Parathyroid adenoma (tissue), 2 donors: ENCODE data around the gene CNTNAP2.

Source experiments
- H2AFZ ChIP-seq: fragments of 300-600 bp; sonication (generic); one replicate; pipeline ENCODE4 v1.7.0; 2017; ENCODE audit warnings: antibody characterized with exemption, mild to moderate bottlenecking
- H3K27ac ChIP-seq: fragments of 300-600 bp; sonication (generic); one replicate; pipeline ENCODE4 v1.7.0; 2017
- H3K27me3 ChIP-seq: fragments of 300-600 bp; sonication (generic); one replicate; pipeline ENCODE4 v1.7.0; 2017; ENCODE audit warnings: low read length; ENCODE audit not compliant: control insufficient read depth, insufficient read depth
- H3K36me3 ChIP-seq: fragments of 300-600 bp; sonication (generic); one replicate; pipeline ENCODE4 v1.7.0; 2017; ENCODE audit warnings: low read length; ENCODE audit not compliant: control insufficient read depth, insufficient read depth
- H3K4me1 ChIP-seq: fragments of 300-600 bp; sonication (generic); one replicate; pipeline ENCODE4 v1.7.0; 2017; ENCODE audit warnings: control low read depth
- H3K4me2 ChIP-seq: fragments of 300-600 bp; sonication (generic); one replicate; pipeline ENCODE4 v1.7.0; 2017; ENCODE audit warnings: low read length
- H3K4me3 ChIP-seq: fragments of 300-600 bp; sonication (generic); one replicate; pipeline ENCODE4 v1.7.0; 2017; ENCODE audit warnings: low read depth, low read length
- H3K79me2 ChIP-seq: fragments of 300-600 bp; sonication (generic); one replicate; pipeline ENCODE4 v1.7.0; 2017; ENCODE audit warnings: control low read depth
- H3K9ac ChIP-seq: fragments of 300-600 bp; sonication (generic); one replicate; pipeline ENCODE4 v1.7.0; 2017; ENCODE audit warnings: mild to moderate bottlenecking
- H3K9me3 ChIP-seq: fragments of 300-600 bp; sonication (generic); one replicate; pipeline ENCODE4 v1.7.0; 2017; ENCODE audit warnings: low read length; ENCODE audit not compliant: control insufficient read depth
- CTCF ChIP-seq: fragments of 300-600 bp; sonication (generic); IDR thresholded peaks from one replicate; pipeline ENCODE4 v1.7.0; 2017; ENCODE audit warnings: antibody characterized with exemption, mild to moderate bottlenecking
- donor health status: primary hyperparathyroidism.

Gene CNTNAP2

GRCh38 chr7:146116521-146117222 is at the start of gene CNTNAP2:
TSS of gene CNTNAP2 (plus strand) at chr7:146116801. CDS start at chr7:146116877, 76 bp downstream.
- no peaks in the 10 kb centered on the region for H3K79me2 ChIP-seq
- no peak within 1 kb of the TSS for H3K27ac ChIP-seq
- no peaks in the 10 kb centered on the region for H3K4me1 ChIP-seq
- H3K4me3 ChIP-seq, result peak within 1 kb of the TSS; percentile 52
- no peak within 1 kb of the TSS for H3K9ac ChIP-seq
- H3K36me3 ChIP-seq, result no peaks in the 10 kb centered on the region
- H3K27me3 ChIP-seq, result no peaks in the 10 kb centered on the region
- no peaks in the 10 kb centered on the region for H3K9me3 ChIP-seq
- no peak for TF ChIP-seq CTCF
- H3K4me2 ChIP-seq, result peak within 1 kb of the TSS; percentile 88
- H2AFZ ChIP-seq, result peak within 1 kb of the TSS; percentile 80

- Histone ChIP-seq H3K4me3 (no peak overlapping the region), H3K9me3 (no peaks in the 10 kb centered on the region), H2AFZ (no peak overlapping the region), H3K4me2 (no peak overlapping the region), H3K4me1 (no peaks in the 10 kb centered on the region), H3K27me3 (no peaks in the 10 kb centered on the region), H3K27ac (no peak overlapping the region), H3K36me3 (no peaks in the 10 kb centered on the region), H3K79me2 (no peaks in the 10 kb centered on the region), H3K9ac (no peak overlapping the region)
- no peak for TF ChIP-seq CTCF
Observed at GRCh38 chr7:146067880-146068279, 48.7 kb upstream of the CNTNAP2 start.

- no peak overlapping the region for H3K4me2 ChIP-seq
- no peaks in the 10 kb centered on the region for H3K9me3 ChIP-seq
- H3K9ac ChIP-seq, result no peak overlapping the region
- no peaks in the 10 kb centered on the region for H3K36me3 ChIP-seq
- no peaks in the 10 kb centered on the region for H3K4me1 ChIP-seq
- H3K79me2 ChIP-seq, result no peaks in the 10 kb centered on the region
- no peak overlapping the region for H3K4me3 ChIP-seq
- no peaks in the 10 kb centered on the region for H3K27me3 ChIP-seq
- H2AFZ ChIP-seq, result no peak overlapping the region
- no peak overlapping the region for H3K27ac ChIP-seq
- no peak for TF ChIP-seq CTCF
Observed at GRCh38 chr7:146074195-146074765, 42.3 kb upstream of the CNTNAP2 start.

GRCh38 chr7:146076344-146076743 is 40.3 kb upstream of the CNTNAP2 start:
- Histone ChIP-seq H3K79me2 (no peaks in the 10 kb centered on the region), H3K27ac (no peak overlapping the region), H2AFZ (no peak overlapping the region), H3K27me3 (no peaks in the 10 kb centered on the region), H3K4me3 (no peak overlapping the region), H3K36me3 (no peaks in the 10 kb centered on the region), H3K4me1 (no peaks in the 10 kb centered on the region), H3K4me2 (no peak overlapping the region), H3K9me3 (no peaks in the 10 kb centered on the region), H3K9ac (no peak overlapping the region)
- no peak for TF ChIP-seq CTCF

- Histone ChIP-seq H3K9me3 (no peaks in the 10 kb centered on the region), H3K36me3 (no peaks in the 10 kb centered on the region), H3K27me3 (no peaks in the 10 kb centered on the region), H3K4me2 (no peak overlapping the region), H2AFZ (no peak overlapping the region), H3K9ac (no peak overlapping the region), H3K4me3 (no peak overlapping the region), H3K27ac (no peak overlapping the region), H3K79me2 (no peaks in the 10 kb centered on the region), H3K4me1 (no peaks in the 10 kb centered on the region)
- no peak for TF ChIP-seq CTCF
Observed at GRCh38 chr7:146084086-146084485, 32.5 kb upstream of the CNTNAP2 start.
